DMS153 (cell line): ENCODE measurements around the gene BACE1-AS.
A peak's percentile ranks its signal among the peaks of the same experiment; 100 is the strongest.

Experiments
- DNase-seq: peaks from one replicate; lab custom pipeline; 2025; lab: John Stamatoyannopoulos, UW

Gene BACE1-AS

GRCh38 chr11:117292616-117293015 is 1.5 kb downstream of the BACE1-AS start:
- DNase-seq: no peak

- DNase-seq: no peak
Observed at GRCh38 chr11:117295438-117296137, 4.4 kb downstream of the BACE1-AS start.

GRCh38 chr11:117296881-117297280 is 5.7 kb downstream of the BACE1-AS start:
- DNase-seq: no peak

GRCh38 chr11:117298195-117298594 is 7.0 kb downstream of the BACE1-AS start:
- DNase-seq: no peak

- DNase-seq: no peak
Observed at GRCh38 chr11:117299351-117300282, 8.5 kb downstream of the BACE1-AS start.

GRCh38 chr11:117300283-117300663 is 9.1 kb downstream of the BACE1-AS start:
- DNase-seq: no peak

- no peak for DNase-seq
Observed at GRCh38 chr11:117300773-117301172, 9.6 kb downstream of the BACE1-AS start.

GRCh38 chr11:117302228-117302627 is 11.1 kb downstream of the BACE1-AS start:
- DNase-seq: no peak

GRCh38 chr11:117303101-117303500 is 12.0 kb downstream of the BACE1-AS start:
- DNase-seq: peak; percentile 72

GRCh38 chr11:117303646-117304315 is 12.6 kb downstream of the BACE1-AS start:
- no peak for DNase-seq

- DNase-seq: no peak
Observed at GRCh38 chr11:117305145-117305544, 14.0 kb downstream of the BACE1-AS start.

GRCh38 chr11:117309310-117309709 is 18.2 kb downstream of the BACE1-AS start:
- DNase-seq: no peak

- DNase-seq: no peak
Observed at GRCh38 chr11:117313091-117313490, 21.9 kb downstream of the BACE1-AS start.

- DNase-seq: no peak
Observed at GRCh38 chr11:117313828-117314768, 23.0 kb downstream of the BACE1-AS start.

GRCh38 chr11:117314840-117315239 is 23.7 kb downstream of the BACE1-AS start:
- DNase-seq: no peak

GRCh38 chr11:117315285-117316196 is 24.4 kb downstream of the BACE1-AS start:
- no peak for DNase-seq

- peak; percentile 75 for DNase-seq
Observed at GRCh38 chr11:117316197-117316961, 25.2 kb downstream of the BACE1-AS start, which contains the start of gene BACE1. Gene BACE1, minus strand, starts transcription at chr11:117316256. Its CDS starts 461 bp downstream, at chr11:117315795.

- DNase-seq: no peak
Observed at GRCh38 chr11:117318738-117319137, 27.6 kb downstream of the BACE1-AS start.

- no peak for DNase-seq
Observed at GRCh38 chr11:117319214-117319840, 28.2 kb downstream of the BACE1-AS start.
